Measurements from ENCODE around the gene RRAD.

RRAD gene

GRCh38 chr16:66901626-66902025 lies 23.7 kb downstream of the RRAD start (continued):
- no peak for TF ChIP-seq ZNF354C (tag by site-specific recombination; IDR thresholded peaks at IDR 0.05; ENCODE audit: borderline replicate concordance, low read depth)
- no peak for TF ChIP-seq ZNF529 (tag by site-specific recombination; IDR thresholded peaks at IDR 0.05; ENCODE audit: insufficient replicate concordance)
- no peak for TF ChIP-seq SCRT1 (tag by site-specific recombination; IDR thresholded peaks at IDR 0.05; ENCODE audit: borderline replicate concordance)
- TF ChIP-seq ZNF670 (tag by site-specific recombination; IDR thresholded peaks at IDR 0.05; ENCODE audit: low read depth), result no peak
- no peak for TF ChIP-seq ZNF488 (tag by site-specific recombination; IDR thresholded peaks at IDR 0.05)
- no peak for TF ChIP-seq ZNF426 (tag by site-specific recombination; IDR thresholded peaks at IDR 0.05)

- ChIA-PET CTCF (interaction anchor here (0.6 to 17.9 kb wide), 8 partner anchors 9 to 543 kb away, joined by 3 to 268 read pairs (median 4); partner anchors contain the start of genes CDH16 and RRAD), POLR2A (interaction anchor here (1.3 to 2.0 kb wide), 3 partner anchors 20 to 43 kb away, joined by 5 to 8 read pairs (median 8); partner anchors contain the start of genes CIAO2B and PDP2)
- H3K36me3 ChIP-seq (ENCODE audit: control insufficient read depth in 2 of 2, insufficient read depth in 1 of 2, low read length in 2 of 2), result no peaks in the 10 kb centered on the region
- no peaks in the 10 kb centered on the region for H3K9me3 ChIP-seq (ENCODE audit: control insufficient read depth, insufficient read depth, low read depth, low read length)
- H3K4me1 ChIP-seq (ENCODE audit: control insufficient read depth, insufficient read depth, low read length), result peaks cover 17% of the 10 kb centered on the region
- no peak overlapping the region for H3K4me3 ChIP-seq (ENCODE audit: low read depth, low read length)
- no peak overlapping the region for H3K27ac ChIP-seq (ENCODE audit: extremely low read depth, low read depth, low read length)
- TF ChIP-seq ZFHX2 (tag by site-specific recombination; conservative IDR thresholded peaks at IDR 0.05) (peak; percentile 12; the same call in 1 of the 2 replicates), EGR2 (tag by site-specific recombination; IDR thresholded peaks at IDR 0.05; ENCODE audit: low read depth) (0 out of 2 replicates have a peak, but pooled peaks have one; percentile 29), ZNF544 (tag by site-specific recombination; IDR thresholded peaks at IDR 0.05) (no peak), ZFP3 (tag by site-specific recombination; IDR thresholded peaks at IDR 0.05; ENCODE audit: low read depth) (no peak), ZNF341 (tag by site-specific recombination; IDR thresholded peaks at IDR 0.05; ENCODE audit: low read depth) (peak; percentile 35; the same call in 1 of the 2 replicates), KLF17 (tag by site-specific recombination; IDR thresholded peaks at IDR 0.05) (no peak), ZNF600 (tag by site-specific recombination; IDR thresholded peaks at IDR 0.05) (0 out of 2 replicates have a peak, but pooled peaks have one; percentile 26)
These were observed 24.5 kb downstream of the RRAD start for GRCh38 chr16:66900721-66901441.

- Histone ChIP-seq H3K36me3 (ENCODE audit: control insufficient read depth in 2 of 2, insufficient read depth in 1 of 2, low read length in 2 of 2) (no peaks in the 10 kb centered on the region), H3K9me3 (ENCODE audit: control insufficient read depth, insufficient read depth, low read depth, low read length) (no peaks in the 10 kb centered on the region), H3K4me1 (ENCODE audit: control insufficient read depth, insufficient read depth, low read length) (peaks cover 11% of the 10 kb centered on the region), H3K4me3 (ENCODE audit: low read depth, low read length) (no peak overlapping the region), H3K27ac (ENCODE audit: extremely low read depth, low read depth, low read length) (peak overlapping the region; percentile 20; the same call in 1 of the 2 replicates)
- ChIA-PET CTCF (interaction anchor here (0.5 to 17.9 kb wide), 7 partner anchors 9 to 46 kb away, joined by 3 to 268 read pairs (median 3); partner anchors contain the start of genes CDH16 and RRAD), POLR2A (interaction anchor here (1.3 to 2.0 kb wide), 3 partner anchors 19 to 43 kb away, joined by 5 to 8 read pairs (median 8); partner anchors contain the start of genes CIAO2B and PDP2)
- TF ChIP-seq ZNF670 (tag by site-specific recombination; IDR thresholded peaks at IDR 0.05; ENCODE audit: low read depth) (no peak), ZFP69B (tag by site-specific recombination; IDR thresholded peaks at IDR 0.05) (no peak), ZFP41 (tag by site-specific recombination; IDR thresholded peaks at IDR 0.05; ENCODE audit: borderline replicate concordance) (no peak), TCF7L2 (IDR thresholded peaks at IDR 0.05; ENCODE audit: borderline replicate concordance, low read depth, low read length) (no peak), GLI4 (tag by site-specific recombination; IDR thresholded peaks at IDR 0.05) (no peak), ZBTB44 (tag by site-specific recombination; IDR thresholded peaks at IDR 0.05) (peak; percentile 71), ZBTB21 (tag by site-specific recombination; IDR thresholded peaks at IDR 0.05) (peak; percentile 31; the same call in 1 of the 2 replicates), ZNF645 (tag by site-specific recombination; IDR thresholded peaks at IDR 0.05) (no peak), KLF8 (tag by site-specific recombination; IDR thresholded peaks at IDR 0.05) (peak; percentile 51; the same call in 1 of the 2 replicates), ZNF560 (tag by site-specific recombination; IDR thresholded peaks at IDR 0.05; ENCODE audit: borderline replicate concordance) (no peak), EGR2 (tag by site-specific recombination; IDR thresholded peaks at IDR 0.05; ENCODE audit: low read depth) (no peak), ZNF223 (tag by site-specific recombination; IDR thresholded peaks at IDR 0.05) (no peak), KLF16 (tag by site-specific recombination; IDR thresholded peaks at IDR 0.05) (0 out of 2 replicates have a peak, but pooled peaks have one; percentile 48)
These were observed 25.2 kb downstream of the RRAD start for GRCh38 chr16:66899945-66900710.

Data from HEK293 (cell line).